Measurements from ENCODE around the gene GRIN2D.
"Not testable (repeated sequence)": the region's sequence is repeated elsewhere in the genome, so short reads cannot be mapped to it uniquely, and the experiment has no call there.

GRCh38 chr19:48392006-48392344 is 1.5 kb upstream of the GRIN2D start:
- not testable (repeated sequence) for TF ChIP-seq EZH2 (IDR thresholded peaks at IDR 0.05); POLR2AphosphoS5 (IDR thresholded peaks at IDR 0.05; ENCODE audit: borderline replicate concordance, low read depth, low read length)
